HUES64 (cell line): ENCODE measurements around the gene PLA2G6.

Source experiments
- H3K27ac ChIP-seq: 2 replicates; pipeline ENCODE4 v1.7.0; 2013; ENCODE audit warnings: low read depth, low read length, inconsistent platforms
- H3K27me3 ChIP-seq: 2 replicates; pipeline ENCODE4 v1.6.1; 2013; ENCODE audit warnings: mild to moderate bottlenecking, low read length; ENCODE audit not compliant: insufficient read depth
- H3K36me3 ChIP-seq: 2 replicates; pipeline ENCODE4 v1.6.1; 2013; ENCODE audit warnings: mild to moderate bottlenecking, low read length; ENCODE audit not compliant: insufficient read depth
- H3K4me1 ChIP-seq: 2 replicates; pipeline ENCODE4 v1.6.1; 2013; ENCODE audit warnings: mild to moderate bottlenecking, low read length, moderate library complexity; ENCODE audit not compliant: insufficient read depth
- H3K4me3 ChIP-seq: 2 replicates; pipeline ENCODE4 v1.5.1; 2013; ENCODE audit warnings: mild to moderate bottlenecking, low read length, moderate library complexity
- H3K9ac ChIP-seq: 2 replicates; pipeline ENCODE4 v1.6.1; 2013; ENCODE audit warnings: mild to moderate bottlenecking, low read depth, low read length
- H3K9me3 ChIP-seq: 2 replicates; pipeline ENCODE4 v1.6.1; 2013; ENCODE audit warnings: low read depth, low read length; ENCODE audit not compliant: insufficient read depth
- WGBS: fragments of 150-250, 120-280 bp; methylation state at CpG from one replicate; pipeline ENCODE4 v1.1.7; 2013; ENCODE audit warnings: missing lambda C conversion rate; 5-methylcytosine and 5-hydroxymethylcytosine counted together

Gene PLA2G6

DNA sequence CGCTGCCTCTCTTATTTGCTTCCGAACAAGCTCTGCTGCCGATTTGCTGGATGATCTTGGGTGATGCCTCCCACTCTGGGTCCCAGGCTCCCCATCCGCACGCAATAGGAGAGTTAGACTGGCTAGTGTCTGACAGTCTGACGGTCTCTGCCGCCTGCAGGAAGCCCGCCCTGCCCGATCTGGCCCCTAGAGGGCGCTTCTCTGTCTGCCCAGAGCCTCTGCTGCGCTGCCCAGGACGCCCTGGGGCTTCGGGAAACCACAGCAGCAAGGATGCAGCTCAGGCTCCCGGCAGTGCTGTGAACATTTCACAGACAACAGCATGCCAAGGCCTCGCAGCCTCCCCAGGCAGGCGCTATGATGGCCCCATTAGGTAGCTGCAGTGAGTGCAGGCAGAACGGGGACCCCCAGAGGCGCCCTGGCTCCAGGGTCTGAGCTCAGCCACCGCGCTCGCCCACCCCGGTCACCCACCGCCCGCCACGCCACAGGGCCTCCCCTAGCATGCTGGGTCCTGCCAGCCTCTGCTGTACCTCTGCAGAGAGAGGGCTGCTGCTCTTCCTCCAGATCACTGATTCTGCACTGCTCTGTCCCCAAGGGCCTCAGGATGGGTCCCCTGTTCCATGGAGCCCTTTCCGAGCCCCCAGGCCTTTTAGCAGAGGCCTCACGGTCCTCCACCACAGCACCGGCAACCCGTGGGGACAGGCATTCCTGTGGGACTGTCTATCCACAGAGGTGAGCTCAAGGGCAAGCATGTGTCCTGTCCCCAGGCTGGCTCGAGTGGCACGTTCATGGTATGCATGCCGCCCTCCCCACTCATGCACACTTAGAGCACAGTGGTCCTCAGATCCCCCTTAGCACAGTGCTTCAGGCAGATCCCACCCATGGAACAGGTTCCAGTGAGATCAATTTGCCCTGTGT is 66.9 kb downstream of the PLA2G6 start:
- no peak overlapping the region for H3K9ac ChIP-seq
- WGBS: 56% methylated on average over 32 of the region's 32 CpGs
- H3K27ac ChIP-seq: no peak overlapping the region

DNA sequence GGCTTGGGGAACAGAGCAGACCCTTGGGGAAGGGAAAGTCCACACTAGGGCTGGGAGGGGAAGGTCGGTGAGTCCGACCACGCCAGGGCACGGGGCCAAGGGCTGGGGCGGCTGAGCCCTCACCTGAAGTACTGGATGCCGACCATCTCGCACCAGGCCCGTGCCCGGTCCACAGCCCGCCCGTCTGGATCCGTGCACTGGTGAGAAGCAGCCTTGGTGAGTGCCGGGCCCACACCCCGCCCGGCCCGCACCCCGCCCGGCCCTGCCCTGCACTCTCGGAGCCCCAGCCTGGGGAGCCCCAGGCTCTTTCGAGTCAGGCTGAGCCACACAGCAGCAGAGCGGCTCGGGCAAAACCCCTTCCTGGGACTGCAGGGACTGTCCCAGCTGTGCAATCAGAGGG is 69.2 kb downstream of the PLA2G6 start:
- Histone ChIP-seq H3K9ac (no peak overlapping the region), H3K27ac (no peak overlapping the region), H3K4me3 (no peak overlapping the region), H3K4me1 (no peaks in the 10 kb centered on the region; the same call in 1 of the 2 replicates), H3K27me3 (peaks cover 2% of the 10 kb centered on the region; the same call in 1 of the 2 replicates), H3K36me3 (no peaks in the 10 kb centered on the region), H3K9me3 (no peaks in the 10 kb centered on the region)
- 90% methylated on average over 22 of the region's 22 CpGs for WGBS

More for the DNA sequence above, 66.9 kb downstream of the PLA2G6 start:
- Histone ChIP-seq H3K36me3 (no peaks in the 10 kb centered on the region), H3K4me3 (no peak overlapping the region), H3K9me3 (no peaks in the 10 kb centered on the region), H3K4me1 (no peaks in the 10 kb centered on the region; the same call in 1 of the 2 replicates), H3K27me3 (peaks cover 2% of the 10 kb centered on the region; the same call in 1 of the 2 replicates)

DNA sequence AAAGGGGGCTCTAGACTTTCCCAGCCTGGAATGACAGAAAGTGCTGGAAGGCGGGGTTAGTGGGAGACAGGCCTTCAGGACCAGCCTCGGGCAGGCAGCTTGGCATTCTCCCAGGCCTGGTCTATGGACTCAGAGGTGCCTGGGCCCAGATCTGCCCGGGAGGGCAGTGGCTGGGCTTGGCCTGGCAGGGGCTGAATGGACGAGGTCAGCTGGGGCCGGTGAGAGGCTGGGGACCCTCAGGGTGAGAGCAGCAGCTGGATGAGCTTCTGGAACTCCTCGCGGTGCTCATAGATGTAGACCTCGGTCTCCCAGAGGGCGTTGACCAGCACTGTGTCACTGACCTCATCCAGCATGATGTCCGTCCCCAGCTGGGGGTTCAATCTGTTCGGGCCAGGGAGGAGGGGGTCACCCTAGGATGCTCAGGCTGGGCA is 69.7 kb downstream of the PLA2G6 start:
- Histone ChIP-seq H3K4me1 (no peaks in the 10 kb centered on the region; the same call in 1 of the 2 replicates), H3K4me3 (no peak overlapping the region), H3K27ac (no peak overlapping the region), H3K9me3 (no peaks in the 10 kb centered on the region), H3K9ac (no peak overlapping the region), H3K36me3 (no peaks in the 10 kb centered on the region), H3K27me3 (peaks cover 2% of the 10 kb centered on the region; the same call in 1 of the 2 replicates)
- 92% methylated on average over 11 of the region's 11 CpGs for WGBS

DNA sequence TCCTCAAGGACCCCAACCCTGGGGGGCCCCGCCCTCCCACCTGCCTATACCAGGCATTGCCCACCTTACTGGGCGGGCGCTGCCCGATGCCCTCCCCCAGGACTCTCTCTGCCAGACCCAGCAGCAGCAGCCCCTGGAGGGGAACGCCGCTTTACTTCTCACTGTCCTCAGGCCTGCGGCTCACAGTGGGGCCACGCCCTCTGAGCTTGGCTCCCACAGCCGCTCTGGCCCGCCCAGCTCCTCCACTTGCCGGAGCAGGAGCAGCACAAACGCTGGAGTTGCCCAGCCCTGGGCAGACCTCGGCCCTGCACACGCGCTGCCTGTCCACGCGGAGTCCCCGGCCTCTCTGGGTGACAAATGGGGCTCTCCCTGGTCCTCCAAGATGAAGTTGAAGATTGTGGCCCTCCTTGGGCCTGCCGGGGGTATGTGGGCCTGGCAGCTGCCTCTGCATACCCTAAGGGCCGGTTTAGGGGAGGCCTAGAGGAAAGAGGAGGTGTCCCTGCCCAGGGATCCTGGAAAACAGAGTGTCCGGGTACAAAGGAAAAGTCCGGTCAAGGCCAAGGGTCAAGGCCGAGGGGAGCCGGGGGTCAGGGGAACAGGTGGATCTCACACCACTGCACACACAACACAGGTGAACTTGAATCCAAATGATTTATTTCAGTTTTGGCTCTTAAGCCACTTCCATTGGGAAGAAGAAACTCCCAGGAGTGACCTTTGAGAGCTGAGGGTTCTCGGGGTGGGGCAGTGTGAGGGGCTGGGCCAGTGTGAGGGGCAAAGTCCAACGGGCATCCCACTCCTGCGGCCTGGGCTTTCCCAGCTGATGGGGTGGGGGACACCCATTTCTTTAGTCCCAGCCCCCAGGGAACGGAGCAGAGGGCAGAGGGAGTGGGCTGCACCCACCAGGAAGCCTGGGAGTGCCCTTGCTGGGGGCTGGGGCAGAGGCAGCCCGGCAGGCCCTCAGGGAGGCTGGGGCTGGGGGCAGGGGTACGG is 70.5 kb downstream of the PLA2G6 start:
- Histone ChIP-seq H3K27me3 (peaks cover 2% of the 10 kb centered on the region; the same call in 1 of the 2 replicates), H3K4me1 (no peaks in the 10 kb centered on the region; the same call in 1 of the 2 replicates), H3K27ac (no peak overlapping the region), H3K36me3 (no peaks in the 10 kb centered on the region), H3K4me3 (no peak overlapping the region), H3K9me3 (no peaks in the 10 kb centered on the region), H3K9ac (no peak overlapping the region)
- 83% methylated on average over 30 of the region's 30 CpGs for WGBS

DNA sequence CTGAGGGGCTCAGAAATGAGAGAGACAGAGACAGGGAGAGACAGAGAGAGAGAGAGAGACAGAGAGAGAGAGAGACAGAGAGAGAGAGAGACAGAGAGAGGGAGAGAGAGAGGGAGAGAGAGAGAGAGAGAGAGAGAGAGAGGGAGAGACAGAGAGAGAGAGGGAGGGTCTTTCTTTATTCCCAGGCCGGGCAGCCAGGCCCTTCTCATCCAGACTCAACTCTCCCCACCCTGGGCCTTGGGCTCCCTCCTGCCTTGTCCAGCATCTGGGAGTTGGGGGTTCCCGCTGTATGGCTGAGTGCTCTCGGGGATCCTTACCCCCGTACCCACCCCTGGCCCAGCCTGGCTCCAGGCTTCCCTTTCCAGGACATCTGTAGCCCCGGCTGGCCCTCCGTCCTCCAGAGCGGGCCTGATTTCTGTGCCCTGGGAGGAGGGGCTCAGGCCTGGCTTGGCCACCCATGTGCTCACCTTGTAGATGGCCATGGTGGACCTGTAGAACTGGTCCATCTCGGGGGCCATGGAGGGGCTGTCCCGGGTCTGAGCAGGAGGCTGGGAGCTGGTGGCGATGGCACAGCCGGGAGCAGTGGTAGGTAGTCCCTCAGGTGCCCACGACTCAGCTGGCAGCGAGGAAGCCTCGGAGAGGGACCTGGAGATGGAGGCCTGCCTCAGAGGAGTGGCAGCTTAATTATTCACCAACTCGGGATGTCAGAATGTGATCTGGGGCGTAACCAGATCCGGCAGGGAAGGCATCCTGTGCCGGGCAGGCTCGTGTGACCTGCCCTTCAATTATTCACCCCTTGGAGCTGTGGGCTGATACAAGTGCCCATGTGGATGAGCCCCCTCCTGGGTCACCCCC is 71.4 kb downstream of the PLA2G6 start, which contains the start of gene BAIAP2L2:
BAIAP2L2 (minus strand) TSS at position 677 of the 855 bp plus-strand sequence; CDS start at position 518, 159 bp downstream.
- 83% methylated on average over 19 of the region's 19 CpGs for WGBS
- Histone ChIP-seq H3K4me1 (no peaks in the 10 kb centered on the region; the same call in 1 of the 2 replicates), H3K9me3 (no peaks in the 10 kb centered on the region), H3K27ac (no peak within 1 kb of the TSS), H3K27me3 (peaks cover 2% of the 10 kb centered on the region; the same call in 1 of the 2 replicates), H3K9ac (no peak within 1 kb of the TSS), H3K36me3 (no peaks in the 10 kb centered on the region), H3K4me3 (no peak within 1 kb of the TSS)

DNA sequence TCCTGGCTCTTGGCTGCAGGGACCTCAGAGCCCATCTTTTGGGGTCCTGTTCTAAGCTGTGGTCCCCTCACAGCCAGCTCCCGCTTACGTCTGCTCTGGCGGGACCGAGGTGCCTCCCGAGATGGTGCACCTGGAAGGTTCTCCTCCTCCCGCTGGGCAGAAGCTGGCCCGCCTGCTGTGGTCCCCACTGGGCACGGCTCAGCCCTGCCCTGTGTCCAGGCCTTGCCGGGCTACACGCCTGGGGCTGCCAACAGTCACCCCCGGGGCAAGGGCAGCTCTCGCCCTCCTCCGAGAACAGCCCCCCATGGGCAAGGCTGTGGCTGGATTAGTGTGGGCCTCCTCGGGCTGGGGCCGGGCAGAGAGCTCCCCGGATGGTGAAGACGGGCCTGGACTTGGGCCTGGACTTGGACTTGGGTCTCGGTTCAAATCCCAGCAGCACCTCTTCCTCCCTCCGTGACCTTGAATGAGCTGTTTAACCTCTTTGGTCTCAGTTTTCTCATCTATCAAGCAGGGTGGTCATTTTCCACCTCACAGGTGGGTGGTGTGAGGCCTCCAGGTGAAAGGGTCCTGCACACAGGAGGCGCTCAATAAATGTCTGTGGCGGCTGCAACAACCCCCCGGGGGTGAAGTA is 72.1 kb downstream of the PLA2G6 start:
- no peak overlapping the region for H3K4me3 ChIP-seq
- H3K27me3 ChIP-seq: peaks cover 2% of the 10 kb centered on the region; the same call in 1 of the 2 replicates
- no peaks in the 10 kb centered on the region; the same call in 1 of the 2 replicates for H3K4me1 ChIP-seq
- no peaks in the 10 kb centered on the region for H3K36me3 ChIP-seq
- H3K9me3 ChIP-seq: no peaks in the 10 kb centered on the region
- WGBS: 92% methylated on average over 22 of the region's 22 CpGs
- no peak overlapping the region for H3K27ac ChIP-seq
- H3K9ac ChIP-seq: no peak overlapping the region

DNA sequence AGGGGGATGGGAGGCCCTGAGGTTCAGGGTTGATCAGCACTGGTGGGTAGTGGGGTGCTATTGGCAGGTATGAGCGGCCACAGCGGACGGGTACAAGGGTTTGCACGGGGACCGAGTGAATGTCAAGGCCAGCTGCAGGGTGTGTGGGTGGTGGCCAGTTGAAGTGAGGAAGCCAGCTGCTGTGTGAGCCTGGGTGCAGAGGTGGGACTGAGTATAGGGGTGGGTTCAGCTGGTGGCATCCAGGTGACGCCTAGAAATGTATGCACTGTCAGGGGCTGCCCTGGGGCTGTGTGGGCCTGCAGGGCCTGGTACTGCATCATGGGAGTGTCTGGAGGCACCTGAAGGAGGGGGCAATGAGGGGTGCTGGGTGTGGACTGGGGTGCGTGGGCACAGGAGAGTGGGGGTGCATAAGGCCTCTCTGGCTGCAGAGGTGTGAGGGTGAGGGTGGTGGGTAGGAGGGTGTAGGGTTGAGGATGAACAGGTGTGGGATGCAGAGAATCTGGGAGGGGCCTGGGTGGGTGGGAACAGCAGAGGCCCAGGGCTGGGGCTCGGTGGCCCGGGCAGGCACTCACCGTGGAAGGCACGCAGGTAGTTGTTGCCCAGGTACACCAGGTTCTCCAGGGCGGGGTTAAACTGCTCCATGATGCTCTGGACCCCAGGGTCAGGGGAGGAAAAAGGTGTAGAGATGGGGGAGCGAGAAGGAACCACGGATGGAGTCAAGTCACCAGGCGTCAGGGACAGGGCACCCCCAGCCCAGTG is 72.9 kb downstream of the PLA2G6 start:
- no peaks in the 10 kb centered on the region for H3K9me3 ChIP-seq
- whole genome bisulfite sequencing: 90% methylated on average over 15 of the region's 15 CpGs
- no peak overlapping the region for H3K27ac ChIP-seq
- H3K27me3 ChIP-seq: peaks cover 2% of the 10 kb centered on the region; the same call in 1 of the 2 replicates
- no peak overlapping the region for H3K4me3 ChIP-seq
- H3K36me3 ChIP-seq: no peaks in the 10 kb centered on the region
- H3K4me1 ChIP-seq: no peaks in the 10 kb centered on the region; the same call in 1 of the 2 replicates
- no peak overlapping the region for H3K9ac ChIP-seq

DNA sequence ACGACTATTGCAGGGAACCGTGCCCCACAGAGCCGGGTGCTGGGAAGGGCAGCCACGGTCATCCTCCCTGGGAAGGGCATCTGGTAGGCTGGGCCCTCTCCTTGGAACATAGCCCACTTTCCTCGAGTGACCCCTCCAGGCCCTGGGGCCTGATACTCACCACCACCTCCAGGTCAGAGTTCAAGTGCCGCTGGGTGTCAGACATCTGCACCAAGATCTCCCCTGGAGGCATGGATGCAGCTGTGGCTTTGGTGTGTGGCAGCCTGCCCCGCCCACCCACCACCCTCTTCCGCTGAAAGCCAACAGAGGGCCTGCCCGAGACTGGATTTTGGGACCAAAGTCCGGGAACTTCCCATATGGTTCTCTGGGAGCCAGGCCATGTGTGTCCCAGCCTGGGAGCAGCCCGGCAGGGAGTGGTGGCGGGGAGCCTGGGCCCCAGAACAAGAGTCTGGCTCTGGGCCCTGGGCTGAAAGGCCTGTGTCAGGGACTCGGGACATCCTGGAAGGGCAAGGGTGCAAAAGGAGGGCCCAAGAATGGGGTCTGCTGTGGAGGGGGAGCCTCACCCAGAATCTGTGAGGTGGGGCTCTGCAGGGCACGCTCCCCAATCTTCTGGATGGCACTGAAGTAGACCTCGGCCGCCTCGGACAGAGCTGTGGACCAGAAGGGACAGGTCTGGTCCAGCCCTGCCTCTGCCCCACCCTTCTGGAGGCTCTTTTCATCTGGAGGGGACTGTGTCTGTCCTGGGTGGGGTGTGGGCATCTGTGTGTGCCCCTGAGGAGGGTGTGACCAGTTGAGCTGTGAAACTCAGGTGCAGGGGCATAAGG is 73.7 kb downstream of the PLA2G6 start:
- Histone ChIP-seq H3K9ac (no peak overlapping the region), H3K4me3 (no peak overlapping the region), H3K27me3 (peaks cover 2% of the 10 kb centered on the region; the same call in 1 of the 2 replicates), H3K27ac (no peak overlapping the region), H3K4me1 (no peaks in the 10 kb centered on the region; the same call in 1 of the 2 replicates), H3K36me3 (no peaks in the 10 kb centered on the region), H3K9me3 (no peaks in the 10 kb centered on the region)
- WGBS: 82% methylated on average over 17 of the region's 17 CpGs
